ENCODE results near the gene EXOSC5. TPM values are rescaled to one million over a fixed set of nuclear protein-coding genes. Genes with fewer than 3 reads are reported as not detected.
"Not testable (repeated sequence)": the region's sequence is repeated elsewhere in the genome, so short reads cannot be mapped to it uniquely, and the experiment has no call there.

EXOSC5 gene
- total RNA-seq, 1 donor = 14.5 TPM

DNA sequence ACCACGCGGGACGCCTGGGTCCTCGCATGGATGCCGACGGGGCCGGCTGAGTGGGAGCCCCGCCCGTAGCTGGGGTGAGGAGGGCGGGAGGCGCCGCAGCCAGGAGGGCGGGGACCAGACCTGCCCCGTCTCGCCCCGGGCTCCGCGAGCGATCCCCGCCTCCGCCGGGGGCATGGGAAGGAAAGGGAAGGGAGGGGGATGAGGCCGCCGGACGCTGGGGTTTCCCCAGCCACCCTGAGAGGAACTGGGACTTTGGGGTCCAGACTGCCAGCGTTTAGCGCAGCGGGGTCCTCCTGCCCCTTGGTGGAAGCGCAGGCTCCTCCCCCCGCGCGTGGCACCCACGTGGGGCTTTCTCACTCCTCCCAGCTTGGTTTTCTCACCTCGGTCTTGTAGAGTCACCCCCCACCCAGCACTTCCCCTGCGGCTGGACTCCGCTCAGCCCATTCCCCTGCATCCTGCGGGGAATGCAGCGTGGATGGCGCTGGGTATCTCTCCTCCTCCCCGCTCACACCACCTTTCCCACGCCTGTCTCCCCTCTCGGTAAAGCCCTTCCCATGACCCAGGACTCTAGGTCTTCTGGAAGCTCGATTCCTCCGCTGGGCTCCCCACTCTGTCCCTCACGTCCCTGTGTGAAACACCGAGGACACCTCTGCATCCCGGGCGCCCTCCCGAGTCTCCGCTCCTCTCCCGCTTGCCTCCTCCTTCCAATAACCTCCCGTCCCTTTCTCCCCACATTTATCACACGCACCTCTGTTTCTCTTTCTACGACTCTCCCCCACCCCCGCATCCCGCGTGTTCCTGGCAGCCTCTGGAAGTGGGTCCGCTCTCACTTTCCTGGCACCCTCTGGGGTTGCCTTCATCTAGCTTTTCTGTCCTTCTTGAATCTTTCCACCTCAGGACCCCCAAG is 45.6 kb downstream of the EXOSC5 start:
- no peaks in the 10 kb centered on the region for H3K27me3 ChIP-seq (ENCODE audit: insufficient read depth, low read length)
- H3K4me2 ChIP-seq (ENCODE audit: insufficient read depth, low read length) = peak overlapping the region; percentile 84
- H4K20me1 ChIP-seq (ENCODE audit: insufficient read depth, low read length) = peaks cover 35% of the 10 kb centered on the region
- peaks cover 12% of the 10 kb centered on the region for H3K36me3 ChIP-seq (ENCODE audit: insufficient read depth, low read length)
- DNase-seq (ENCODE audit: insufficient read length, low spot score, missing footprints) = peak; percentile 97
- H3K9me3 ChIP-seq (ENCODE audit: low read depth, low read length) = no peaks in the 10 kb centered on the region
- TF ChIP-seq CTCF (IDR thresholded peaks at IDR 0.05; ENCODE audit: extremely low read depth, low read depth, low read length) = no peak
- H3K27ac ChIP-seq (ENCODE audit: low read depth, low read length) = peak overlapping the region; percentile 29
- H3K4me3 ChIP-seq (ENCODE audit: insufficient read depth, low read length) = peak overlapping the region; percentile 93
- peaks cover 11% of the 10 kb centered on the region for H3K4me1 ChIP-seq (ENCODE audit: insufficient read depth, low read length)
- H3K79me2 ChIP-seq (ENCODE audit: insufficient read depth, low read length) = peaks cover 57% of the 10 kb centered on the region
- H2AFZ ChIP-seq (ENCODE audit: low read length) = peak overlapping the region; percentile 28

- Histone ChIP-seq H3K4me3 (ENCODE audit: insufficient read depth, low read length) (peak overlapping the region; percentile 93), H3K9me3 (ENCODE audit: low read depth, low read length) (no peaks in the 10 kb centered on the region), H3K27ac (ENCODE audit: low read depth, low read length) (peak overlapping the region; percentile 29), H3K27me3 (ENCODE audit: insufficient read depth, low read length) (no peaks in the 10 kb centered on the region), H3K79me2 (ENCODE audit: insufficient read depth, low read length) (peaks cover 62% of the 10 kb centered on the region), H4K20me1 (ENCODE audit: insufficient read depth, low read length) (peaks cover 35% of the 10 kb centered on the region), H2AFZ (ENCODE audit: low read length) (peak overlapping the region; percentile 2), H3K4me1 (ENCODE audit: insufficient read depth, low read length) (peaks cover 11% of the 10 kb centered on the region), H3K36me3 (ENCODE audit: insufficient read depth, low read length) (peaks cover 19% of the 10 kb centered on the region), H3K4me2 (ENCODE audit: insufficient read depth, low read length) (peak overlapping the region; percentile 84)
- no peak for TF ChIP-seq CTCF (IDR thresholded peaks at IDR 0.05; ENCODE audit: extremely low read depth, low read depth, low read length)
- peak; percentile 89 for DNase-seq (ENCODE audit: insufficient read length, low spot score, missing footprints)
Observed at GRCh38 chr19:41350735-41351338, 46.3 kb downstream of the EXOSC5 start.

GRCh38 chr19:41346916-41347315 is 50.2 kb downstream of the EXOSC5 start:
- H3K27ac ChIP-seq (ENCODE audit: low read depth, low read length); H3K27me3 ChIP-seq (ENCODE audit: insufficient read depth, low read length); H3K4me1 ChIP-seq (ENCODE audit: insufficient read depth, low read length); DNase-seq (ENCODE audit: insufficient read length, low spot score, missing footprints); H3K4me3 ChIP-seq (ENCODE audit: insufficient read depth, low read length); H2AFZ ChIP-seq (ENCODE audit: low read length); H3K4me2 ChIP-seq (ENCODE audit: insufficient read depth, low read length); H3K9me3 ChIP-seq (ENCODE audit: low read depth, low read length): not testable (repeated sequence)
- peaks cover 60% of the 10 kb centered on the region for H3K79me2 ChIP-seq (ENCODE audit: insufficient read depth, low read length)
- H3K36me3 ChIP-seq (ENCODE audit: insufficient read depth, low read length) = peaks cover 43% of the 10 kb centered on the region
- peaks cover 40% of the 10 kb centered on the region for H4K20me1 ChIP-seq (ENCODE audit: insufficient read depth, low read length)

DNA sequence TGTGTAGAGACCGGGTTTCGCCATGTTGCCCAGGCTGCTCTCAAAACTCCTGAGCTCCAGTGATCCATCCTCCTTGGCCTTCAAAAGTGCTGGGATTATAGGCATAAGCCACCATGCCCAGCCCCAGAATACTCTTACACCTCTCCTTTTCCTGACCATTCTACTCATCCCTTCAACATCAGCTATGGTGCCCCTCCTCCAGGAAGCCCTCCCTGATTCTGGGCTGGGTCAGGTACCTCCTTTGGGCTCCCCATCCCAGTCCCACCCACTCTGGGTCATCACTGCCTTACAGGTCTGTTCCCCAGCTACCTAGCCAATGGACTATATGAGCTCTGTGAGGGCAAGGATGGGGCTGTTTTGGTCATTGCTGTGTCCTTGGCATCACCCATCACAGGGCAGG is 53.0 kb downstream of the EXOSC5 start:
- Histone ChIP-seq H3K36me3 (ENCODE audit: insufficient read depth, low read length) (peaks cover 54% of the 10 kb centered on the region), H3K27ac (ENCODE audit: low read depth, low read length) (no peak overlapping the region), H3K4me1 (ENCODE audit: insufficient read depth, low read length) (no peaks in the 10 kb centered on the region), H3K79me2 (ENCODE audit: insufficient read depth, low read length) (peaks cover 34% of the 10 kb centered on the region), H3K4me2 (ENCODE audit: insufficient read depth, low read length) (no peak overlapping the region), H4K20me1 (ENCODE audit: insufficient read depth, low read length) (peaks cover 27% of the 10 kb centered on the region), H3K27me3 (ENCODE audit: insufficient read depth, low read length) (no peaks in the 10 kb centered on the region), H2AFZ (ENCODE audit: low read length) (no peak overlapping the region), H3K4me3 (ENCODE audit: insufficient read depth, low read length) (no peak overlapping the region), H3K9me3 (ENCODE audit: low read depth, low read length) (no peaks in the 10 kb centered on the region)
- peak; percentile 14 for DNase-seq (ENCODE audit: insufficient read length, low spot score, missing footprints)
- no peak for TF ChIP-seq CTCF (IDR thresholded peaks at IDR 0.05; ENCODE audit: extremely low read depth, low read depth, low read length)
